IPS-NIHi7 (cell line): ENCODE results near the gene BMI1.

Experiments
- DNase-seq: peaks from one replicate; pipeline ENCODE4 v3.0.0; 2012; ENCODE audit warnings: mixed read lengths; ENCODE audit errors: extremely low spot score

BMI1 gene

GRCh38 chr10:22319980-22320558, 830 bp upstream of the BMI1 start:
- DNase-seq: no peak

GRCh38 chr10:22321156-22321923, 441 bp downstream of the BMI1 start:
- peak; percentile 38 for DNase-seq

- DNase-seq: no peak
These were observed 1.2 kb downstream of the BMI1 start for GRCh38 chr10:22321924-22322640.

GRCh38 chr10:22322641-22323160, 1.8 kb downstream of the BMI1 start:
- DNase-seq: no peak

- no peak for DNase-seq
These were observed 2.8 kb downstream of the BMI1 start for GRCh38 chr10:22323538-22324305.

- no peak for DNase-seq
These were observed 3.5 kb downstream of the BMI1 start for GRCh38 chr10:22324413-22324812.

GRCh38 chr10:22324893-22325271, 4.0 kb downstream of the BMI1 start:
- no peak for DNase-seq

GRCh38 chr10:22325272-22326144, 4.6 kb downstream of the BMI1 start:
- peak; percentile 83 for DNase-seq

GRCh38 chr10:22326145-22326702, 5.3 kb downstream of the BMI1 start:
- no peak for DNase-seq

- DNase-seq: no peak
These were observed 8.3 kb downstream of the BMI1 start for GRCh38 chr10:22329150-22329549.

GRCh38 chr10:22332116-22332692, 11.3 kb downstream of the BMI1 start:
- no peak for DNase-seq

- no peak for DNase-seq
These were observed 12.5 kb downstream of the BMI1 start for GRCh38 chr10:22333167-22333974.

- DNase-seq: no peak
These were observed 13.0 kb downstream of the BMI1 start for GRCh38 chr10:22333975-22334282.

GRCh38 chr10:22334414-22335172, 13.7 kb downstream of the BMI1 start:
- peak; percentile 73 for DNase-seq

GRCh38 chr10:22335173-22335933, 14.5 kb downstream of the BMI1 start:
- peak; percentile 41 for DNase-seq

- DNase-seq: no peak
These were observed 17.4 kb downstream of the BMI1 start for GRCh38 chr10:22338185-22338900.

GRCh38 chr10:22338931-22339330, 18.0 kb downstream of the BMI1 start:
- no peak for DNase-seq
